Thyroid gland (tissue), 4 donors: ENCODE data around the gene TLE5. TPM values are rescaled to one million over a fixed set of nuclear protein-coding genes. Genes with fewer than 3 reads are reported as not detected.

Experiments
- DNase-seq, 2 donors: peaks; one replicate each; pipeline ENCODE4 v3.0.0-alpha.2; 2019
- H3K27ac ChIP-seq, 3 donors: fragments of 200-600 bp; sonication (generic); 1 replicate in 2 of 3; 2 replicates in 1 of 3; pipeline ENCODE4 v1.5.1; 2016 to 2019; ENCODE audit warnings: mild to moderate bottlenecking in 1 of 3, moderate library complexity in 1 of 3
- H3K27me3 ChIP-seq: fragments of 200-600 bp; sonication (generic); one replicate; pipeline ENCODE4 v1.5.1; 2019
- H3K36me3 ChIP-seq, 2 donors: fragments of 200-600 bp; sonication (generic); one replicate each; pipeline ENCODE4 v1.5.1; 2016 to 2019
- H3K4me1 ChIP-seq, 2 donors: fragments of 200-600 bp; sonication (generic); one replicate each; pipeline ENCODE4 v1.5.1; 2017 to 2019
- H3K4me3 ChIP-seq, 3 donors: fragments of 200-600 bp; sonication (generic); replicated peaks in 1 of 3; 1 replicate in 2 of 3; 2 replicates in 1 of 3; pipeline ENCODE4 v1.5.1; 2016; ENCODE audit warnings: mild to moderate bottlenecking in 1 of 3
- H3K9me3 ChIP-seq: fragments of 200-600 bp; sonication (generic); one replicate; pipeline ENCODE4 v1.5.1; 2017
- POLR2A ChIP-seq, 2 donors: fragments of 450-650 bp; IDR thresholded peaks; one replicate each; pipeline ENCODE4 v1.6.1; 2017; ENCODE audit warnings: antibody characterized with exemption in 2 of 2, mild to moderate bottlenecking in 2 of 2, moderate library complexity in 1 of 2
- WGBS, 2 donors: methylation state at CpG; one replicate each; pipeline ENCODE4 v1.1.5; 2017; 5-methylcytosine and 5-hydroxymethylcytosine counted together
- intact Hi-C: fragments of 100-400 bp; cut with DNase I; formaldehyde crosslinking; loops from one replicate; pipeline ENCODE4 v1.15.1; 2023
- total RNA-seq, 4 donors: library from RNA; depleted of rRNA; stranded (reverse); fragments of >200 nt; gene quantifications; one replicate each; pipeline ENCODE4 v1.2.3, GENCODE V29; 2016
- TF ChIP-seq, protein P1 (sequence below), 6 experiments: fragments of 200-600 bp in 3 of 6; fragments of 450-650 bp in 3 of 6; sonication (generic) in 3 of 6; IDR thresholded peaks; one replicate each; pipeline ENCODE4 v1.5.1; 2016 to 2019; ENCODE audit warnings: antibody characterized with exemption in 6 of 6, mild to moderate bottlenecking in 2 of 6, inconsistent platforms in 1 of 6, moderate library complexity in 1 of 6

The TLE5 gene
- total RNA-seq, 4 donors from 2014 or later = 398 to 892 (median 498) TPM

GRCh38 chr19:3056417-3057088, 5.7 kb downstream of the TLE5 start:
- intact Hi-C loops = no loop called here
- TF ChIP-seq, protein P1, sequence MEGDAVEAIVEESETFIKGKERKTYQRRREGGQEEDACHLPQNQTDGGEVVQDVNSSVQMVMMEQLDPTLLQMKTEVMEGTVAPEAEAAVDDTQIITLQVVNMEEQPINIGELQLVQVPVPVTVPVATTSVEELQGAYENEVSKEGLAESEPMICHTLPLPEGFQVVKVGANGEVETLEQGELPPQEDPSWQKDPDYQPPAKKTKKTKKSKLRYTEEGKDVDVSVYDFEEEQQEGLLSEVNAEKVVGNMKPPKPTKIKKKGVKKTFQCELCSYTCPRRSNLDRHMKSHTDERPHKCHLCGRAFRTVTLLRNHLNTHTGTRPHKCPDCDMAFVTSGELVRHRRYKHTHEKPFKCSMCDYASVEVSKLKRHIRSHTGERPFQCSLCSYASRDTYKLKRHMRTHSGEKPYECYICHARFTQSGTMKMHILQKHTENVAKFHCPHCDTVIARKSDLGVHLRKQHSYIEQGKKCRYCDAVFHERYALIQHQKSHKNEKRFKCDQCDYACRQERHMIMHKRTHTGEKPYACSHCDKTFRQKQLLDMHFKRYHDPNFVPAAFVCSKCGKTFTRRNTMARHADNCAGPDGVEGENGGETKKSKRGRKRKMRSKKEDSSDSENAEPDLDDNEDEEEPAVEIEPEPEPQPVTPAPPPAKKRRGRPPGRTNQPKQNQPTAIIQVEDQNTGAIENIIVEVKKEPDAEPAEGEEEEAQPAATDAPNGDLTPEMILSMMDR (IDR thresholded peaks at IDR 0.05) = no peak
- no peak for TF ChIP-seq POLR2A (IDR thresholded peaks at IDR 0.05)
- H3K4me1 ChIP-seq = peaks cover 38 to 67% of the 10 kb centered on the region in 2 donors
- H3K27me3 ChIP-seq = no peaks in the 10 kb centered on the region
- peaks cover 42 to 44% of the 10 kb centered on the region in 2 donors for H3K36me3 ChIP-seq
- no peak for DNase-seq
- no peaks in the 10 kb centered on the region for H3K9me3 ChIP-seq
- no peak overlapping the region for H3K4me3 ChIP-seq
- peak overlapping the region; percentile 77 to 97 (median 88) for H3K27ac ChIP-seq
- 31 to 46% methylated on average over 10 of the region's 10 CpGs for WGBS, 2 donors

- H3K4me3 ChIP-seq = no peak overlapping the region
- no peak for TF ChIP-seq POLR2A (IDR thresholded peaks at IDR 0.05)
- TF ChIP-seq, protein P1 (IDR thresholded peaks at IDR 0.05) = no peak
- peak overlapping the region; percentile 44 to 88 (median 77) for H3K27ac ChIP-seq
- H3K27me3 ChIP-seq = no peaks in the 10 kb centered on the region
- peaks cover 42 to 44% of the 10 kb centered on the region in 2 donors for H3K36me3 ChIP-seq
- DNase-seq = peak; percentile 91 to 95
- H3K9me3 ChIP-seq = no peaks in the 10 kb centered on the region
- peaks cover 41 to 70% of the 10 kb centered on the region in 2 donors for H3K4me1 ChIP-seq
- intact Hi-C loops = no loop called here
- WGBS, 2 donors = 35 to 55% methylated on average over 19 to 21 of the region's 31 CpGs
Observed at GRCh38 chr19:3055741-3056416, 6.4 kb downstream of the TLE5 start.

- WGBS, 2 donors = 80 to 82% methylated on average over 16 to 19 of the region's 20 CpGs
- Histone ChIP-seq H3K27ac (peak overlapping the region; percentile 44 to 88 (median 77)), H3K9me3 (no peaks in the 10 kb centered on the region), H3K36me3 (peaks cover 42 to 44% of the 10 kb centered on the region in 2 donors), H3K27me3 (no peaks in the 10 kb centered on the region), H3K4me3 (no peak overlapping the region), H3K4me1 (peaks cover 37 to 67% of the 10 kb centered on the region in 2 donors)
- no peak for TF ChIP-seq POLR2A (IDR thresholded peaks at IDR 0.05)
- TF ChIP-seq, protein P1 (IDR thresholded peaks at IDR 0.05) = no peak
- intact Hi-C loops = no loop called here
- peak; percentile 35 to 40 for DNase-seq
Observed at GRCh38 chr19:3054972-3055740, 7.1 kb downstream of the TLE5 start.

DNA sequence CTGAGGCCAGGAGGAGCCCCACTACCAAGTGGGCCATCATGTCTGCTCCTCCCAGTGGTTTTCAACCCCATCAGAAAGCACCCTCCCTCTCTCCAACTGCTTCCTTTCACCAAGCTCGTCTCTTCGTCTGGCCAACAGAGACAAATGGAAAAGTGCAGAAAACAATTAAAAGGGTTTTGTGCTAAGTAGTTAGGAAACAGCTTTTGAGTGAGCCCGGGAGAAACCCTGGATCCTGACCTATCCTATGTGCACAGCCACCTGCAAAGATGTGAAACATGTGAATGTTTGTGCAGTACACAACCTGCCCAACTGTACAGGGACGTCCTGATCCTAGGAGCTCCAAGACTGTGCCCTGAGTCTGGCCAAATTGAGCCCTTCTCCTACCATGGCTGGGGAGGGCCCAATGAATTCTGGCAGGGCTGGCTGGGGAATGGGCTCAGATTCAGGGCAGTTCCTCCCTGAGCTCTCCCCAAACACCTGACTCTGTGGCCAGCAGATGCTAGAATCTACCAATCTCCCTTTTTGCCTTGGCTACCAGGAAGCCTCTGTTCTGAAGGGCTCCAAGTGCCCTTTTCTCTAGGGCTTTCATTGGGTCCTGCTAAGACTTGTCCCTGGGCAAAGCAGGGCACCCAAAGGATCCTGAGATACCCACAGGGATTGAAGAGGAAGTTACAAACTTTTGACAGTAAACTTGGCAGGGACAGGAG, 7.9 kb downstream of the TLE5 start:
- 78 to 84% methylated on average over 4 of the region's 4 CpGs for WGBS, 2 donors
- Histone ChIP-seq H3K27ac (peak overlapping the region in 1 of 3 donors; percentile 88), H3K36me3 (peaks cover 37 to 38% of the 10 kb centered on the region in 2 donors), H3K27me3 (no peaks in the 10 kb centered on the region), H3K4me3 (no peak overlapping the region), H3K4me1 (peaks cover 37 to 61% of the 10 kb centered on the region in 2 donors), H3K9me3 (no peaks in the 10 kb centered on the region)
- no peak for TF ChIP-seq POLR2A (IDR thresholded peaks at IDR 0.05)
- TF ChIP-seq, protein P1 (IDR thresholded peaks at IDR 0.05) = no peak
- intact Hi-C loops = no loop called here
- no peak for DNase-seq
